Nephron progenitor cell (in vitro differentiated cells): ENCODE data around the gene GRM3.

ENCODE experiments used
- DNase-seq: peaks from one replicate; pipeline ENCODE4 v3.0.0; 2021
- H3K27ac Mint-ChIP-seq: 2 replicates; pipeline ENCODE4 v1.8.0; 2021; ENCODE audit warnings: mild to moderate bottlenecking, moderate library complexity, mixed read lengths
- H3K27me3 Mint-ChIP-seq: 2 replicates; pipeline ENCODE4 v1.8.0; 2021; ENCODE audit warnings: mild to moderate bottlenecking, low read depth, mixed read lengths; ENCODE audit not compliant: poor library complexity
- H3K36me3 Mint-ChIP-seq: 2 replicates; pipeline ENCODE4 v1.8.0; 2021; ENCODE audit warnings: low read depth, mixed read lengths
- H3K4me1 Mint-ChIP-seq: 2 replicates; pipeline ENCODE4 v1.8.0; 2021; ENCODE audit warnings: mixed read lengths
- H3K4me3 Mint-ChIP-seq: 2 replicates; pipeline ENCODE4 v1.8.0; 2021; ENCODE audit warnings: mild to moderate bottlenecking, moderate library complexity, mixed read lengths
- H3K9me3 Mint-ChIP-seq: 2 replicates; pipeline ENCODE4 v1.8.0; 2021; ENCODE audit warnings: mild to moderate bottlenecking, moderate library complexity, mixed read lengths
- TF ChIP-seq, protein P1 (sequence below): fragments of 200-600 bp; sonication (generic); IDR thresholded peaks from 2 replicates; pipeline ENCODE4 v1.5.0; 2021; ENCODE audit warnings: antibody characterized with exemption

GRM3 gene

GRCh38 chr7:86793136-86793535, 149.4 kb downstream of the GRM3 start:
- H3K9me3 Mint-ChIP-seq = peaks cover 13% of the 10 kb centered on the region

DNA sequence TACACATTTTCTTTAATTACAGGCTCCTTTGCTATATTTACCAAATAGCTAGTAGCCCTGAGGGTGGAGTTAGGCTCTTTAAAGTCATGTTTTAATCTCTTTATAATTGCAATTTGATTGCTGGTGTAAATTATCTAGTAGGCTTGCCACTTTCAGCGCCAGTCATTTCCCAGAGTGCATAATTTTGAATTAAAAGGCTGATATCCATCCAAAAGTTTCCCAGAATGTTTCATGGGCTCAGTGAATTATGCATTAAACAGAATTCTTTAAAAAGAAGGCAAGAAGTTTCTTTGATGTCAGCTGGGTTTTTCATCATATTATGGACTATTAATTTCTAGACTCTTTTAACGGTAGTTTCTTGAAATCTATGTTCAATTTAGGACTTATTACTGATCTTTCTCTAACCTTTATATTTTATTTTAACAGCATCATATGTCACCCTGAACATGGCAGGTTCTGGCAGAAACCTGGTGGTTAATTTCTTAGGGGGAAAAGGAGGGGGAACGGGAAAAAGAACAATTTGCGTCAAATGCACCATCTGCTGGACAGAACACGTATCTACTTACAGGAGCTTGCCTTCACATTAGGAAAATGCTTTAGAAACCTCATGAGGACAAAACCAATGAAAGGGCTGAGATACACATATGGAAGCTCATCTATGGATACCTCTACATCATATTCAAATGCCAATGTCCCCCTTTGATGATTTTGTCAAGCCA, 171.1 kb downstream of the GRM3 start:
- DNase-seq = peak; percentile 11
- Mint-ChIP-seq H3K27ac (no peak overlapping the region), H3K36me3 (no peaks in the 10 kb centered on the region), H3K9me3 (no peaks in the 10 kb centered on the region), H3K27me3 (peaks cover 3% of the 10 kb centered on the region), H3K4me1 (no peaks in the 10 kb centered on the region), H3K4me3 (no peak overlapping the region)
- TF ChIP-seq, protein P1, sequence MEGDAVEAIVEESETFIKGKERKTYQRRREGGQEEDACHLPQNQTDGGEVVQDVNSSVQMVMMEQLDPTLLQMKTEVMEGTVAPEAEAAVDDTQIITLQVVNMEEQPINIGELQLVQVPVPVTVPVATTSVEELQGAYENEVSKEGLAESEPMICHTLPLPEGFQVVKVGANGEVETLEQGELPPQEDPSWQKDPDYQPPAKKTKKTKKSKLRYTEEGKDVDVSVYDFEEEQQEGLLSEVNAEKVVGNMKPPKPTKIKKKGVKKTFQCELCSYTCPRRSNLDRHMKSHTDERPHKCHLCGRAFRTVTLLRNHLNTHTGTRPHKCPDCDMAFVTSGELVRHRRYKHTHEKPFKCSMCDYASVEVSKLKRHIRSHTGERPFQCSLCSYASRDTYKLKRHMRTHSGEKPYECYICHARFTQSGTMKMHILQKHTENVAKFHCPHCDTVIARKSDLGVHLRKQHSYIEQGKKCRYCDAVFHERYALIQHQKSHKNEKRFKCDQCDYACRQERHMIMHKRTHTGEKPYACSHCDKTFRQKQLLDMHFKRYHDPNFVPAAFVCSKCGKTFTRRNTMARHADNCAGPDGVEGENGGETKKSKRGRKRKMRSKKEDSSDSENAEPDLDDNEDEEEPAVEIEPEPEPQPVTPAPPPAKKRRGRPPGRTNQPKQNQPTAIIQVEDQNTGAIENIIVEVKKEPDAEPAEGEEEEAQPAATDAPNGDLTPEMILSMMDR = peak; percentile 63

More at GRCh38 chr7:86793136-86793535, 149.4 kb downstream of the GRM3 start:
- Mint-ChIP-seq H3K4me3 (no peak overlapping the region), H3K27me3 (no peaks in the 10 kb centered on the region), H3K36me3 (peaks cover 12% of the 10 kb centered on the region), H3K4me1 (no peaks in the 10 kb centered on the region), H3K27ac (no peak overlapping the region)
- TF ChIP-seq, protein P1 = no peak
- DNase-seq = no peak

DNA sequence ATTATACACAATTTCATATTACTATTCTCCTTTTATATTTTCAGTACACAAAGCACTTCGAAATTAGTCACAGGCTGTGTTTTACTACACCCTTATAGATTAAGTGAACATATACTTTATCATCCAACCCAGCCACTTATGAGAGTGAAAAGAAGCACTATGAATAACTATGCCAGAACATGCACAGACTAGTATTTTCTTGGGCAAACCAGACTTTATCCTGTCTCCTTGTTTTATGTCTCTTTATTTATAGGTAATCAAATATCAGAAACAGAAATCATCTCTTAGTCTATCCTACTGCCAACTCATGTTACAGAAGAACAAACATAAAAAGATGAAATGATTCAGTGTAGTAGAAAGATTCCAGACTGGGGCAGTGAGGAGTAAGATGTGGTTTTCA, 171.8 kb downstream of the GRM3 start:
- Mint-ChIP-seq H3K4me1 (no peaks in the 10 kb centered on the region), H3K36me3 (no peaks in the 10 kb centered on the region), H3K27me3 (peaks cover 3% of the 10 kb centered on the region), H3K27ac (no peak overlapping the region), H3K9me3 (no peaks in the 10 kb centered on the region), H3K4me3 (no peak overlapping the region)
- TF ChIP-seq, protein P1 = no peak
- DNase-seq = no peak

- H3K4me3 Mint-ChIP-seq = no peak overlapping the region
- H3K27ac Mint-ChIP-seq = no peak overlapping the region
- TF ChIP-seq, protein P1 = no peak
- H3K36me3 Mint-ChIP-seq = no peaks in the 10 kb centered on the region
- H3K27me3 Mint-ChIP-seq = peaks cover 3% of the 10 kb centered on the region
- no peak for DNase-seq
- no peaks in the 10 kb centered on the region for H3K9me3 Mint-ChIP-seq
- H3K4me1 Mint-ChIP-seq = no peaks in the 10 kb centered on the region
Measured at GRCh38 chr7:86818903-86819302, 175.2 kb downstream of the GRM3 start.

GRCh38 chr7:86823769-86824168, 180.1 kb downstream of the GRM3 start:
- DNase-seq = no peak
- H3K4me3 Mint-ChIP-seq = no peak overlapping the region
- no peaks in the 10 kb centered on the region for H3K36me3 Mint-ChIP-seq
- H3K9me3 Mint-ChIP-seq = no peaks in the 10 kb centered on the region
- H3K4me1 Mint-ChIP-seq = no peaks in the 10 kb centered on the region
- peaks cover under 1% of the 10 kb centered on the region for H3K27me3 Mint-ChIP-seq
- no peak overlapping the region for H3K27ac Mint-ChIP-seq
- TF ChIP-seq, protein P1 = no peak

DNA sequence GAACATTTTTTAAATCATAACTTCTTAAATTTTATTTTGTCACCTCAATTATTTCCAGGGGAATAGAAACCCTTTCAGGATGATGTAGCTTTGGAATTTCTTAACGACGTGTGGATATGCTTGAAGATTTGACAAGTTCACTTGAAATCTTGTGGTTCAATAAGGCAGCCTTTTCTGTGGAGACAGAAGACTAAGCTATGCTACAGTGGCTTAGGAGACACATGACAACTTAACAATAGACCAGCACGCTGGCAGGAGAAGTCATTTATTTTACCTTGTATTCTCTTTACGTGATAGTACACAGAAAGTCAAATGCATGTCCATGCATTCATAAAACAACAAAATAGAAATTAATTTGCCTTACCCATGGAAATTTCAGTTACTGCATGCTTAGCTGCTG, 181.6 kb downstream of the GRM3 start:
- peaks cover 2% of the 10 kb centered on the region for H3K27me3 Mint-ChIP-seq
- H3K9me3 Mint-ChIP-seq = no peaks in the 10 kb centered on the region
- no peaks in the 10 kb centered on the region for H3K36me3 Mint-ChIP-seq
- H3K4me1 Mint-ChIP-seq = no peaks in the 10 kb centered on the region
- no peak overlapping the region for H3K4me3 Mint-ChIP-seq
- no peak overlapping the region for H3K27ac Mint-ChIP-seq
- TF ChIP-seq, protein P1 = no peak
- no peak for DNase-seq
